ENCODE measurements around the gene STRADB.
"Not testable (repeated sequence)": the region's sequence is repeated elsewhere in the genome, so short reads cannot be mapped to it uniquely, and the experiment has no call there.

DNA sequence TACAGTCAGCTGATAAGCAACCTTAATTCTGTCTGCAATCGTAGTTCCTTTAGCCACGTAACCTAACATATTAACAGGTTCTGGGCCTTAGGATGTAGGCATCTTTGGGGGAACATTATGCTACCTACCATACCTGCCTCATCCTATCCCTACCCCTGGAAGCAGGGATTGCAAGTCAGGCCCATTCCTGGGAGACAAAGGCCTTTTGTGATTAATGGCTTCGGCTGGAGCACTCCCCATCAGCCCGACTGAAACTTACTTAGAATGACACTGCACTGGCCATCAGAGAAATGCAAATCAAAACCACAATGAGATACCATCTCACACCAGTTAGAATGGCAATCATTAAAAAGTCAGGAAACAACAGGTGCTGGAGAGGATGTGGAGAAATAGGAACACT lies 32.2 kb downstream of the STRADB start:
- TF ChIP-seq, protein P1, sequence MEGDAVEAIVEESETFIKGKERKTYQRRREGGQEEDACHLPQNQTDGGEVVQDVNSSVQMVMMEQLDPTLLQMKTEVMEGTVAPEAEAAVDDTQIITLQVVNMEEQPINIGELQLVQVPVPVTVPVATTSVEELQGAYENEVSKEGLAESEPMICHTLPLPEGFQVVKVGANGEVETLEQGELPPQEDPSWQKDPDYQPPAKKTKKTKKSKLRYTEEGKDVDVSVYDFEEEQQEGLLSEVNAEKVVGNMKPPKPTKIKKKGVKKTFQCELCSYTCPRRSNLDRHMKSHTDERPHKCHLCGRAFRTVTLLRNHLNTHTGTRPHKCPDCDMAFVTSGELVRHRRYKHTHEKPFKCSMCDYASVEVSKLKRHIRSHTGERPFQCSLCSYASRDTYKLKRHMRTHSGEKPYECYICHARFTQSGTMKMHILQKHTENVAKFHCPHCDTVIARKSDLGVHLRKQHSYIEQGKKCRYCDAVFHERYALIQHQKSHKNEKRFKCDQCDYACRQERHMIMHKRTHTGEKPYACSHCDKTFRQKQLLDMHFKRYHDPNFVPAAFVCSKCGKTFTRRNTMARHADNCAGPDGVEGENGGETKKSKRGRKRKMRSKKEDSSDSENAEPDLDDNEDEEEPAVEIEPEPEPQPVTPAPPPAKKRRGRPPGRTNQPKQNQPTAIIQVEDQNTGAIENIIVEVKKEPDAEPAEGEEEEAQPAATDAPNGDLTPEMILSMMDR (IDR thresholded peaks at IDR 0.05; ENCODE audit: insufficient read depth, low read length, poor library complexity, severe bottlenecking): not testable (repeated sequence)
- TF ChIP-seq EZH2phosphoT487 (conservative IDR thresholded peaks at IDR 0.05; ENCODE audit: low read length): not testable (repeated sequence)

All from SU-DHL-6 (cell line).